ENCODE results near the gene FBXO36.
"Not testable (repeated sequence)": the region's sequence is repeated elsewhere in the genome, so short reads cannot be mapped to it uniquely, and the experiment has no call there.

DNA sequence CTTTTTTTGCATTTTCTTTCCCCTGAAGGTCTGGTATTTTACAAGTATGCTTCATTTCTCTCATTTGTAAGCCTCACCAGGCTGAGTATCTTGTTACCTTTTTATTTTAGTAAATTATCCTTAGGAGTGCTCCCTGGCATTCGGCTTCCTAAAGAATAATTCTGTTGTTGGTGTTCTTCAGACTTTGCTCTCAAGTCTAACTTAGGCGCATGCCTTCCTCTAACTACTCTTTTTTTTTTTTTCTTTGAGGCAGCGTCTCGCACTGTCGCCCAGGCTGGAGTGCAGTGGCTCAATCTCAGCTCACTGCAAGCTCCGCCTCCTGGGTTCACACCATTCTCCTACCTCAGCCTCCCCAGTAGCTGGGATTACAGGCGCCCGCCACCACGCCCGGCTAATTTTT, 2.2 kb downstream of the FBXO36 start:
- TF ChIP-seq, protein P1, sequence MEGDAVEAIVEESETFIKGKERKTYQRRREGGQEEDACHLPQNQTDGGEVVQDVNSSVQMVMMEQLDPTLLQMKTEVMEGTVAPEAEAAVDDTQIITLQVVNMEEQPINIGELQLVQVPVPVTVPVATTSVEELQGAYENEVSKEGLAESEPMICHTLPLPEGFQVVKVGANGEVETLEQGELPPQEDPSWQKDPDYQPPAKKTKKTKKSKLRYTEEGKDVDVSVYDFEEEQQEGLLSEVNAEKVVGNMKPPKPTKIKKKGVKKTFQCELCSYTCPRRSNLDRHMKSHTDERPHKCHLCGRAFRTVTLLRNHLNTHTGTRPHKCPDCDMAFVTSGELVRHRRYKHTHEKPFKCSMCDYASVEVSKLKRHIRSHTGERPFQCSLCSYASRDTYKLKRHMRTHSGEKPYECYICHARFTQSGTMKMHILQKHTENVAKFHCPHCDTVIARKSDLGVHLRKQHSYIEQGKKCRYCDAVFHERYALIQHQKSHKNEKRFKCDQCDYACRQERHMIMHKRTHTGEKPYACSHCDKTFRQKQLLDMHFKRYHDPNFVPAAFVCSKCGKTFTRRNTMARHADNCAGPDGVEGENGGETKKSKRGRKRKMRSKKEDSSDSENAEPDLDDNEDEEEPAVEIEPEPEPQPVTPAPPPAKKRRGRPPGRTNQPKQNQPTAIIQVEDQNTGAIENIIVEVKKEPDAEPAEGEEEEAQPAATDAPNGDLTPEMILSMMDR (IDR thresholded peaks at IDR 0.05) = not testable (repeated sequence)
- TF ChIP-seq POLR2A, EP300 (IDR thresholded peaks at IDR 0.05): not testable (repeated sequence)

Measured in upper lobe of left lung (tissue), 4 donors.